Gastrocnemius medialis (tissue), 4 donors: ENCODE data around the gene PARD6G. TPM values are rescaled to one million over a fixed set of nuclear protein-coding genes. Genes with fewer than 3 reads are reported as not detected.

Source experiments
- ATAC-seq, 2 donors: fragments of 150-250 bp; one replicate each; pipeline ENCODE4 v1.9.1; 2016
- DNase-seq, 2 donors: peaks; one replicate each; pipeline ENCODE4 v3.0.0-alpha.2; 2019
- H3K27ac ChIP-seq, 4 donors: fragments of 200-600 bp; sonication (generic); 1 replicate in 1 of 4; 2 replicates in 3 of 4; pipeline ENCODE4 v1.5.1; 2016 to 2018; ENCODE audit warnings: mild to moderate bottlenecking in 2 of 4, moderate library complexity in 1 of 4
- H3K27me3 ChIP-seq, 3 donors: fragments of 200-600 bp; sonication (generic) in 2 of 3; 1 replicate in 1 of 3; 2 replicates in 2 of 3; pipeline versions ENCODE4 v1.5.1 to v1.6.0; 2016 to 2019; ENCODE audit warnings: mild to moderate bottlenecking in 1 of 3, moderate library complexity in 1 of 3
- H3K36me3 ChIP-seq, 2 donors: fragments of 200-600 bp; sonication (generic) in 1 of 2; one replicate each; pipeline ENCODE4 v1.5.1; 2017 to 2018
- H3K4me1 ChIP-seq, 2 donors: fragments of 200-600 bp; sonication (generic) in 1 of 2; one replicate each; pipeline ENCODE4 v1.5.1; 2016 to 2017; ENCODE audit warnings: mild to moderate bottlenecking in 2 of 2
- H3K4me3 ChIP-seq, 4 donors: fragments of 200-600 bp; sonication (generic) in 3 of 4; 1 replicate in 1 of 4; 2 replicates in 3 of 4; pipeline ENCODE4 v1.5.1; 2016 to 2019; ENCODE audit warnings: mild to moderate bottlenecking in 2 of 4
- H3K9me3 ChIP-seq, 3 donors: fragments of 200-600 bp; sonication (generic) in 2 of 3; 1 replicate in 1 of 3; 2 replicates in 2 of 3; pipeline ENCODE4 v1.5.1; 2016 to 2019
- CTCF ChIP-seq, 5 experiments: fragments of 450-650 bp in 3 of 5; fragments of 200-600 bp in 2 of 5; sonication (generic) in 2 of 5; IDR thresholded peaks in 4 of 5; conservative IDR thresholded peaks in 1 of 5; 1 replicate in 4 of 5; 2 replicates in 1 of 5; pipeline ENCODE4 v1.5.1; 2016 to 2019; ENCODE audit warnings: antibody characterized with exemption in 5 of 5, mild to moderate bottlenecking in 3 of 5, moderate library complexity in 3 of 5
- POLR2A ChIP-seq, 2 donors: fragments of 450-650 bp; IDR thresholded peaks; one replicate each; pipeline ENCODE4 v1.6.1; 2017; ENCODE audit warnings: antibody characterized with exemption in 2 of 2, mild to moderate bottlenecking in 2 of 2, moderate library complexity in 2 of 2
- in situ Hi-C, 4 donors: fragments of 200-750 bp; cut with MboI; loops; one replicate each; pipeline versions ENCODE4 v1.15.0 to v1.8.0; 2017; ENCODE audit warnings: low sequenced_read_pairs in 4 of 4
- intact Hi-C: fragments of 100-400 bp; cut with DNase I; formaldehyde crosslinking; loops from one replicate; pipeline ENCODE4 v1.15.1; 2023; ENCODE audit warnings: low total_unique reads
- total RNA-seq, 4 donors: library from RNA; depleted of rRNA; stranded (reverse); fragments of >200 nt; gene quantifications; one replicate each; pipeline versions ENCODE4 v1.1.0 to v1.2.3, GENCODE V29; 2016

PARD6G gene
- total RNA-seq, 4 donors from 2014 or later: 0.39 to 9.2 (median 0.48) TPM

DNA sequence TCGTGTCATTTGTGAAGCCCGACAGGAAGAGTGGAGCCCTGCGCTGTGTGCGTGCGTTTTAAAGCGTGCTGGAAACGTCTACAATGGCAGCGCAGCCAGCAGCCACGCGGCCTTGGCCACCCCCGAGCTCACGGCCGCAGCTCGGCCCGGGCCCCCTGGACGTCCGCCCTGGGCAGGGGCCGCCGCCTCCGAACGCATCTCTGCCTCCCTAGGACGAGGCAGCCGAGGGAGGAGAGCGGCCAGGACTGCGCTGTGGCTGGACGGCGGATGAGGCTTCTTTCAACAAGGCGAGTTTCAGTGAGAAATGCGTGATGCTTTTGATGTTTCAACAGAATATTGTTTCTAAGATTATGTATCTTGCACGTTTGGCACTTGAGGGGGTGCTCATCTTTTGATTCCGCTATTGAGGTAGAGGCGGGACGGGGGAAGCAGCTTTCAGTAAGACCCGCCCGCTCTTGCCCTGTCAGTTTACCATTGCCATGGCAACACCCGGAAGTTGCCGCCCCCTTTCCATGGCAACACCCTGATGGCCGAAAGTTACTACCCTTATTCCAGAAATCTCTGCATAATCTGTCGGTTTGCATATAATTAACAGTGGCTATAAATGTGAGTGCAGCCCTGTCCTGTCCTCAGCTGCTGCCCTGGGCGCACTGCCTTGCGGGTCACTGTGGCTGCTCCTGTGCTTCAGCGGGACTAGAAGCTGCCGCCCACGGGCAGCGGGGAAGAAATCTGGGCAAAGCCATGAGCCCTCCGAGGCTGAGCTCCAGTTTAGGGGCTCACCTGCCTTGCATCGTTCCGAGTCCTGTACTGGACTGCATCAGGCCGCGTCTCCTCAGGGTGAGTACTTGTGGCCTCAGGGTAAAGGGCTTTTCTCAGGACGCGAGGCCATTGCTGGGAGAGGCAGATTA, 99.6 kb downstream of the PARD6G start:
- peak in 1 of 2 donors; percentile 29 for TF ChIP-seq POLR2A (IDR thresholded peaks at IDR 0.05)
- no peak for TF ChIP-seq CTCF (IDR thresholded peaks at IDR 0.05 in 4 of 5, conservative IDR thresholded peaks at IDR 0.05 in 1 of 5)
- Histone ChIP-seq H3K27me3 (no peaks in the 10 kb centered on the region), H3K4me3 (peak overlapping the region; percentile 59 to 86 (median 65)), H3K27ac (peak overlapping the region in 1 of 4 donors; percentile 4), H3K36me3 (no peaks in the 10 kb centered on the region), H3K4me1 (peaks cover 4 to 5% of the 10 kb centered on the region in 2 donors), H3K9me3 (no peaks in the 10 kb centered on the region)
- in situ Hi-C loops: no loop called here
- peak; percentile 66 to 73 for DNase-seq
- intact Hi-C loops: no loop called here
- peak; percentile 91 to 95 for ATAC-seq

DNA sequence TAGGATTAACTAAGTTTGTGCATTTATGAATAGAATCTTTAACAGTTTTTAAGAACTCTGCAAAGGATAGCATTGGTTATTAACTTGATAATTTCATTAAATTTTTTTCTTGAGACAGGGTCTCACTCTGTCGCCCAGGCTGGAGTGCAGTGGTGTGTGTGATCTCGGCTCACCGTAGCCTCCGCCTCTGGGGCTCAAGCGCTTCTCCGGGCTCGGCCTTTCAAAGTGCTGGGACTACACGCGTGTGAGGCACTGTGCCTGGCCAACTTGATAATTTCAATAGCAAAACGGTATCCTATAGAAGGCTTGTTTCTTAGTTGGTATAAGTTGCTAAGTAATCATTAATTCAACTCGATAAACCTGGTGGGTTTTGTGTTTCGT, 100.3 kb downstream of the PARD6G start:
- Histone ChIP-seq H3K9me3 (no peaks in the 10 kb centered on the region), H3K36me3 (no peaks in the 10 kb centered on the region), H3K27ac (no peak overlapping the region), H3K4me1 (peaks cover 4 to 5% of the 10 kb centered on the region in 2 donors), H3K4me3 (peak overlapping the region; percentile 59 to 86 (median 65)), H3K27me3 (no peaks in the 10 kb centered on the region)
- intact Hi-C loops: no loop called here
- DNase-seq: no peak
- in situ Hi-C loops: no loop called here
- TF ChIP-seq POLR2A (IDR thresholded peaks at IDR 0.05) (no peak), CTCF (IDR thresholded peaks at IDR 0.05 in 4 of 5, conservative IDR thresholded peaks at IDR 0.05 in 1 of 5) (no peak)
- ATAC-seq: peak in 1 of 2 donors; percentile 18

DNA sequence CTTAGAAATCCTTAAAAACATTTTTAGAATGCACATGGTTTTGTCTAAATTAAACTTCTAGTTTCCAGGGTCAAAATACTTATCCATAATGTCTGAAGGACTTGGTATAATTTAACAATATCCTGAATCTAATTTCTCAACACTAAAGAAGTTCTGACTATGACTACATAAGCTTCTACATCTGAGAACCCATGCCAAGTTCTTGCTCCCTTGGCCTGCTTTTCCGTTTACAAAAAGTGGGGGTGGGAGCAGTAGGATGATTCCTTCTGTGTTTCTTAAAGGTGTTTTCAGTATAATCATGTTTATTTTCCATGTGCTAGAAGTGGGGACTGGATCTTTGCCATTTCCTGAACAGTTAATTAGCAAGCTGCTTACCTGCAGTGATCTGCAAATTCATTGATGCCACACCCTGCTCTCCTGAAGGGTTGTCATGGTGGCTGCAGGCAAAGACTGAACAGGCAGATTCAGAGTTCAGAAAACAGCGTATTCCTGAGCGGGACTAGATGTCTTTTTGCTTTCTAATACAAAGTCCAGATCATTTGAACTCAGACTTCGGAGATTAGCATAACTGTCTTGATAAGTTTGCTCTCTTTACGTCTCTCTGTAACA, 102.0 kb downstream of the PARD6G start:
- no peak overlapping the region for H3K4me3 ChIP-seq
- no peaks in the 10 kb centered on the region for H3K27me3 ChIP-seq
- H3K4me1 ChIP-seq: peaks cover 4 to 5% of the 10 kb centered on the region in 2 donors
- no peak overlapping the region for H3K27ac ChIP-seq
- no peaks in the 10 kb centered on the region for H3K9me3 ChIP-seq
- in situ Hi-C loops (no loop called here), intact Hi-C loops (no loop called here)
- ATAC-seq: no peak
- DNase-seq: no peak
- TF ChIP-seq POLR2A (IDR thresholded peaks at IDR 0.05) (no peak), CTCF (IDR thresholded peaks at IDR 0.05 in 4 of 5, conservative IDR thresholded peaks at IDR 0.05 in 1 of 5) (no peak)
- no peaks in the 10 kb centered on the region for H3K36me3 ChIP-seq

- in situ Hi-C loops (no loop called here), intact Hi-C loops (no loop called here)
- H3K36me3 ChIP-seq: no peaks in the 10 kb centered on the region
- no peak overlapping the region for H3K27ac ChIP-seq
- TF ChIP-seq CTCF (IDR thresholded peaks at IDR 0.05 in 4 of 5, conservative IDR thresholded peaks at IDR 0.05 in 1 of 5): no peak
- no peak for TF ChIP-seq POLR2A (IDR thresholded peaks at IDR 0.05)
- no peaks in the 10 kb centered on the region for H3K9me3 ChIP-seq
- no peak for DNase-seq
- H3K4me3 ChIP-seq: no peak overlapping the region
- H3K27me3 ChIP-seq: no peaks in the 10 kb centered on the region
- no peak for ATAC-seq
- peaks cover 4 to 5% of the 10 kb centered on the region in 2 donors for H3K4me1 ChIP-seq
These were observed 103.4 kb downstream of the PARD6G start for GRCh38 chr18:80143881-80144280.
